K562 (cell line): Measurements from ENCODE around the gene NAP1L4. TPM values are rescaled to one million over a fixed set of nuclear protein-coding genes. Genes with fewer than 3 reads are reported as not detected.
A peak's percentile ranks its signal among the peaks of the same experiment; 100 is the strongest.

Source experiments
- BCL6 ChIP-seq: fragments of 250-450 bp; sonication (Bioruptor Pico); IDR thresholded peaks from 2 replicates; pipeline ENCODE4 v1.4.0; 2020
- BRD4 ChIP-seq: fragments of 200-600 bp; sonication (generic); IDR thresholded peaks from 2 replicates; pipeline ENCODE4 v1.6.1; 2017; ENCODE audit warnings: inconsistent platforms
- CXXC5 ChIP-seq: fragments of 250-450 bp; sonication (Bioruptor Pico); IDR thresholded peaks from 2 replicates; pipeline ENCODE4 v1.8.0; 2022; ENCODE audit warnings: inconsistent platforms, mild to moderate bottlenecking, moderate library complexity
- JUND ChIP-seq, 2 experiments: IDR thresholded peaks; 2 replicates in 1 of 2; 3 replicates in 1 of 2; pipeline ENCODE4 v1.6.1; 2011; ENCODE audit warnings: borderline replicate concordance in 2 of 2, low read depth in 2 of 2, low read length in 2 of 2, improper control_type of control experiment in 1 of 2, missing biosample characterization in 1 of 2, missing genetic modification characterization in 1 of 2, missing genetic modification reagents in 1 of 2
- ZNF785 ChIP-seq: fragments of 250-450 bp; sonication (Bioruptor Pico); IDR thresholded peaks from 2 replicates; pipeline ENCODE4 v1.4.0; 2020; ENCODE audit warnings: mild to moderate bottlenecking
- polyA plus RNA-seq, 8 experiments: library from polyadenylated mRNA; depleted of rRNA in 4 of 8; stranded (reverse) in 5 of 8; unstranded in 3 of 8; fragments of >200 nt; fragmentation: Nextera tagmentation in 2 of 8; fragmentation: Illumina TruSeq in 1 of 8; extraction: Ambion mirVana in 2 of 8; extraction: Trizol in 1 of 8; gene quantifications; 2 replicates each; pipeline versions ENCODE4 v1.2.1 to v1.2.3, GENCODE V29; 2011 to 2014; ENCODE audit warnings: inconsistent platforms in 1 of 8, missing spikeins in 1 of 8
- total RNA-seq, 7 experiments: library from RNA; depleted of rRNA in 6 of 7; stranded (reverse); fragments of >200 nt in 6 of 7; fragmentation: Illumina TruSeq in 2 of 7; extraction: Trizol in 2 of 7; gene quantifications; 2 replicates each; pipeline versions ENCODE4 v1.2.1 to v1.2.3, GENCODE V29; 2011 to 2021; ENCODE audit warnings: low replicate concordance in 1 of 7
- TF ChIP-seq, protein P1 (sequence below): fragments of 450-650 bp; IDR thresholded peaks from 2 replicates; pipeline ENCODE4 v1.6.1; 2016; ENCODE audit warnings: mild to moderate bottlenecking, moderate library complexity
- TF ChIP-seq, protein P2 (sequence below), 2 experiments: fragments of 450-650 bp; conservative IDR thresholded peaks; 2 replicates each; pipeline ENCODE4 v1.6.1; 2017; ENCODE audit warnings: mild to moderate bottlenecking in 2 of 2, moderate library complexity in 2 of 2
- TF ChIP-seq, protein P3 (sequence below): sonication (generic); formaldehyde crosslinking; IDR thresholded peaks from 2 replicates; pipeline ENCODE4 v1.8.0; 2022; ENCODE audit warnings: mild to moderate bottlenecking, missing genetic modification reagents, borderline replicate concordance
- TF ChIP-seq, protein P4 (sequence below): fragments of 250-450 bp; sonication (Bioruptor Pico); IDR thresholded peaks from 2 replicates; pipeline ENCODE4 v1.8.0; 2022; ENCODE audit warnings: moderate library complexity, mild to moderate bottlenecking, inconsistent platforms

Gene NAP1L4
- total and polyA plus RNA-seq, 9 of the 15 experiments (the other 6 are each of a cell fraction or from before 2014, with no cell fraction given), result 34.1 to 237 (median 179) TPM

DNA sequence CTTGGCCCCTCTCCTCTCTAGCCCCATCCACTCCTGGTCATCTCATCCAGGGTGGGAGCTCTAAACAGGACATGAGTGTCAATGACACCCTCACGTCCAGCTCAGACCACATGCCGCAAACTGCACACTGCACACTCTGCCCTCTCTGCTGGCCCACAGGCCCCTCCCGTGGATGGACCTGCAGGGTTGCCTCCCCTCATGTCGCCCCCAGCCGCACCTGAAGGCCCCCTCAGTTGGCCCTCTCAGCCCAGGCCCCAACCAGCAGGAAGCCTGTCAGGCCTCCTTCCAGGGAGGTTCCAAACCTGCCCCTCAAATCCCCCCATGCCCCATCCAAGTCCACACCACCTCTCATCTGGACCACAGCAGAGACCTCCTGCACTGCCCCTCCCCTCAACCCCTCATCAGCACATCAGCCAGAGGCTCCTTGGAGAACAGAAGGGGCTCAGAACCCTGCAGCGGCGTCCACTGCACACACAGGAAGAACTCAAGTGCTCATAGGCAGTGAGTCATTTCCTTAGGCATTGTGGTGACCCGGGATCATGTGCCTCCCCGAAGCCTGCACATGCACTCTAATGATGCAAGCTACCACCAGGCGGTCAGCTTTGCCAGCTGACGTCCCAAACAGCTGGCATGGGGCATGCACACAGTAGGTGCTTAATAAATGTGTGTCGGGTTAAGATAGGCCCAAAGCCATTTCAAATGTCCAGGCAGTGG, 93.6 kb downstream of the NAP1L4 start (continued):
- TF ChIP-seq, protein P1, sequence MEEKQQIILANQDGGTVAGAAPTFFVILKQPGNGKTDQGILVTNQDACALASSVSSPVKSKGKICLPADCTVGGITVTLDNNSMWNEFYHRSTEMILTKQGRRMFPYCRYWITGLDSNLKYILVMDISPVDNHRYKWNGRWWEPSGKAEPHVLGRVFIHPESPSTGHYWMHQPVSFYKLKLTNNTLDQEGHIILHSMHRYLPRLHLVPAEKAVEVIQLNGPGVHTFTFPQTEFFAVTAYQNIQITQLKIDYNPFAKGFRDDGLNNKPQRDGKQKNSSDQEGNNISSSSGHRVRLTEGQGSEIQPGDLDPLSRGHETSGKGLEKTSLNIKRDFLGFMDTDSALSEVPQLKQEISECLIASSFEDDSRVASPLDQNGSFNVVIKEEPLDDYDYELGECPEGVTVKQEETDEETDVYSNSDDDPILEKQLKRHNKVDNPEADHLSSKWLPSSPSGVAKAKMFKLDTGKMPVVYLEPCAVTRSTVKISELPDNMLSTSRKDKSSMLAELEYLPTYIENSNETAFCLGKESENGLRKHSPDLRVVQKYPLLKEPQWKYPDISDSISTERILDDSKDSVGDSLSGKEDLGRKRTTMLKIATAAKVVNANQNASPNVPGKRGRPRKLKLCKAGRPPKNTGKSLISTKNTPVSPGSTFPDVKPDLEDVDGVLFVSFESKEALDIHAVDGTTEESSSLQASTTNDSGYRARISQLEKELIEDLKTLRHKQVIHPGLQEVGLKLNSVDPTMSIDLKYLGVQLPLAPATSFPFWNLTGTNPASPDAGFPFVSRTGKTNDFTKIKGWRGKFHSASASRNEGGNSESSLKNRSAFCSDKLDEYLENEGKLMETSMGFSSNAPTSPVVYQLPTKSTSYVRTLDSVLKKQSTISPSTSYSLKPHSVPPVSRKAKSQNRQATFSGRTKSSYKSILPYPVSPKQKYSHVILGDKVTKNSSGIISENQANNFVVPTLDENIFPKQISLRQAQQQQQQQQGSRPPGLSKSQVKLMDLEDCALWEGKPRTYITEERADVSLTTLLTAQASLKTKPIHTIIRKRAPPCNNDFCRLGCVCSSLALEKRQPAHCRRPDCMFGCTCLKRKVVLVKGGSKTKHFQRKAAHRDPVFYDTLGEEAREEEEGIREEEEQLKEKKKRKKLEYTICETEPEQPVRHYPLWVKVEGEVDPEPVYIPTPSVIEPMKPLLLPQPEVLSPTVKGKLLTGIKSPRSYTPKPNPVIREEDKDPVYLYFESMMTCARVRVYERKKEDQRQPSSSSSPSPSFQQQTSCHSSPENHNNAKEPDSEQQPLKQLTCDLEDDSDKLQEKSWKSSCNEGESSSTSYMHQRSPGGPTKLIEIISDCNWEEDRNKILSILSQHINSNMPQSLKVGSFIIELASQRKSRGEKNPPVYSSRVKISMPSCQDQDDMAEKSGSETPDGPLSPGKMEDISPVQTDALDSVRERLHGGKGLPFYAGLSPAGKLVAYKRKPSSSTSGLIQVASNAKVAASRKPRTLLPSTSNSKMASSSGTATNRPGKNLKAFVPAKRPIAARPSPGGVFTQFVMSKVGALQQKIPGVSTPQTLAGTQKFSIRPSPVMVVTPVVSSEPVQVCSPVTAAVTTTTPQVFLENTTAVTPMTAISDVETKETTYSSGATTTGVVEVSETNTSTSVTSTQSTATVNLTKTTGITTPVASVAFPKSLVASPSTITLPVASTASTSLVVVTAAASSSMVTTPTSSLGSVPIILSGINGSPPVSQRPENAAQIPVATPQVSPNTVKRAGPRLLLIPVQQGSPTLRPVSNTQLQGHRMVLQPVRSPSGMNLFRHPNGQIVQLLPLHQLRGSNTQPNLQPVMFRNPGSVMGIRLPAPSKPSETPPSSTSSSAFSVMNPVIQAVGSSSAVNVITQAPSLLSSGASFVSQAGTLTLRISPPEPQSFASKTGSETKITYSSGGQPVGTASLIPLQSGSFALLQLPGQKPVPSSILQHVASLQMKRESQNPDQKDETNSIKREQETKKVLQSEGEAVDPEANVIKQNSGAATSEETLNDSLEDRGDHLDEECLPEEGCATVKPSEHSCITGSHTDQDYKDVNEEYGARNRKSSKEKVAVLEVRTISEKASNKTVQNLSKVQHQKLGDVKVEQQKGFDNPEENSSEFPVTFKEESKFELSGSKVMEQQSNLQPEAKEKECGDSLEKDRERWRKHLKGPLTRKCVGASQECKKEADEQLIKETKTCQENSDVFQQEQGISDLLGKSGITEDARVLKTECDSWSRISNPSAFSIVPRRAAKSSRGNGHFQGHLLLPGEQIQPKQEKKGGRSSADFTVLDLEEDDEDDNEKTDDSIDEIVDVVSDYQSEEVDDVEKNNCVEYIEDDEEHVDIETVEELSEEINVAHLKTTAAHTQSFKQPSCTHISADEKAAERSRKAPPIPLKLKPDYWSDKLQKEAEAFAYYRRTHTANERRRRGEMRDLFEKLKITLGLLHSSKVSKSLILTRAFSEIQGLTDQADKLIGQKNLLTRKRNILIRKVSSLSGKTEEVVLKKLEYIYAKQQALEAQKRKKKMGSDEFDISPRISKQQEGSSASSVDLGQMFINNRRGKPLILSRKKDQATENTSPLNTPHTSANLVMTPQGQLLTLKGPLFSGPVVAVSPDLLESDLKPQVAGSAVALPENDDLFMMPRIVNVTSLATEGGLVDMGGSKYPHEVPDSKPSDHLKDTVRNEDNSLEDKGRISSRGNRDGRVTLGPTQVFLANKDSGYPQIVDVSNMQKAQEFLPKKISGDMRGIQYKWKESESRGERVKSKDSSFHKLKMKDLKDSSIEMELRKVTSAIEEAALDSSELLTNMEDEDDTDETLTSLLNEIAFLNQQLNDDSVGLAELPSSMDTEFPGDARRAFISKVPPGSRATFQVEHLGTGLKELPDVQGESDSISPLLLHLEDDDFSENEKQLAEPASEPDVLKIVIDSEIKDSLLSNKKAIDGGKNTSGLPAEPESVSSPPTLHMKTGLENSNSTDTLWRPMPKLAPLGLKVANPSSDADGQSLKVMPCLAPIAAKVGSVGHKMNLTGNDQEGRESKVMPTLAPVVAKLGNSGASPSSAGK, result peak; percentile 99
- TF ChIP-seq, protein P2, sequence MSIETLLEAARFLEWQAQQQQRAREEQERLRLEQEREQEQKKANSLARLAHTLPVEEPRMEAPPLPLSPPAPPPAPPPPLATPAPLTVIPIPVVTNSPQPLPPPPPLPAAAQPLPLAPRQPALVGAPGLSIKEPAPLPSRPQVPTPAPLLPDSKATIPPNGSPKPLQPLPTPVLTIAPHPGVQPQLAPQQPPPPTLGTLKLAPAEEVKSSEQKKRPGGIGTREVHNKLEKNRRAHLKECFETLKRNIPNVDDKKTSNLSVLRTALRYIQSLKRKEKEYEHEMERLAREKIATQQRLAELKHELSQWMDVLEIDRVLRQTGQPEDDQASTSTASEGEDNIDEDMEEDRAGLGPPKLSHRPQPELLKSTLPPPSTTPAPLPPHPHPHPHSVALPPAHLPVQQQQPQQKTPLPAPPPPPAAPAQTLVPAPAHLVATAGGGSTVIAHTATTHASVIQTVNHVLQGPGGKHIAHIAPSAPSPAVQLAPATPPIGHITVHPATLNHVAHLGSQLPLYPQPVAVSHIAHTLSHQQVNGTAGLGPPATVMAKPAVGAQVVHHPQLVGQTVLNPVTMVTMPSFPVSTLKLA (conservative IDR thresholded peaks at IDR 0.05), result 0 out of 4 replicates have a peak, but pooled peaks of 1 of the 2 experiments have one; percentile 17
- TF ChIP-seq, protein P3, sequence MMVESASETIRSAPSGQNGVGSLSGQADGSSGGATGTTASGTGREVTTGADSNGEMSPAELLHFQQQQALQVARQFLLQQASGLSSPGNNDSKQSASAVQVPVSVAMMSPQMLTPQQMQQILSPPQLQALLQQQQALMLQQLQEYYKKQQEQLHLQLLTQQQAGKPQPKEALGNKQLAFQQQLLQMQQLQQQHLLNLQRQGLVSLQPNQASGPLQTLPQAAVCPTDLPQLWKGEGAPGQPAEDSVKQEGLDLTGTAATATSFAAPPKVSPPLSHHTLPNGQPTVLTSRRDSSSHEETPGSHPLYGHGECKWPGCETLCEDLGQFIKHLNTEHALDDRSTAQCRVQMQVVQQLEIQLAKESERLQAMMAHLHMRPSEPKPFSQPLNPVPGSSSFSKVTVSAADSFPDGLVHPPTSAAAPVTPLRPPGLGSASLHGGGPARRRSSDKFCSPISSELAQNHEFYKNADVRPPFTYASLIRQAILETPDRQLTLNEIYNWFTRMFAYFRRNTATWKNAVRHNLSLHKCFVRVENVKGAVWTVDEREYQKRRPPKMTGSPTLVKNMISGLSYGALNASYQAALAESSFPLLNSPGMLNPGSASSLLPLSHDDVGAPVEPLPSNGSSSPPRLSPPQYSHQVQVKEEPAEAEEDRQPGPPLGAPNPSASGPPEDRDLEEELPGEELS, result peak; percentile 50; the same call in 1 of the 2 replicates
- TF ChIP-seq BCL6 (CRISPR knock-in tag), result no peak
- TF ChIP-seq BRD4, result no peak
- TF ChIP-seq CXXC5 (CRISPR knock-in tag), result peak; percentile 60
- TF ChIP-seq, protein P4, sequence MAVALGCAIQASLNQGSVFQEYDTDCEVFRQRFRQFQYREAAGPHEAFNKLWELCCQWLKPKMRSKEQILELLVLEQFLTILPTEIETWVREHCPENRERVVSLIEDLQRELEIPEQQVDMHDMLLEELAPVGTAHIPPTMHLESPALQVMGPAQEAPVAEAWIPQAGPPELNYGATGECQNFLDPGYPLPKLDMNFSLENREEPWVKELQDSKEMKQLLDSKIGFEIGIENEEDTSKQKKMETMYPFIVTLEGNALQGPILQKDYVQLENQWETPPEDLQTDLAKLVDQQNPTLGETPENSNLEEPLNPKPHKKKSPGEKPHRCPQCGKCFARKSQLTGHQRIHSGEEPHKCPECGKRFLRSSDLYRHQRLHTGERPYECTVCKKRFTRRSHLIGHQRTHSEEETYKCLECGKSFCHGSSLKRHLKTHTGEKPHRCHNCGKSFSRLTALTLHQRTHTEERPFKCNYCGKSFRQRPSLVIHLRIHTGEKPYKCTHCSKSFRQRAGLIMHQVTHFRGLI (CRISPR knock-in tag), result peak; percentile 54; the same call in 1 of the 2 replicates
- TF ChIP-seq JUND (IDR thresholded peaks at IDR 0.05; ENCODE audit: borderline replicate concordance, low read depth, low read length), result peak; percentile 93
- TF ChIP-seq JUND (tag; IDR thresholded peaks at IDR 0.05; ENCODE audit: borderline replicate concordance, low read depth, low read length), result peak; percentile 61; the same call in 1 of the 3 replicates
- no peak for TF ChIP-seq ZNF785 (CRISPR knock-in tag)
